Uterus (tissue), 4 donors: ENCODE measurements around the gene SPACA5. TPM values are rescaled to one million over a fixed set of nuclear protein-coding genes. Genes with fewer than 3 reads are reported as not detected.
"Not testable (repeated sequence)": the region's sequence is repeated elsewhere in the genome, so short reads cannot be mapped to it uniquely, and the experiment has no call there.

ENCODE experiments used
- DNase-seq, 2 donors: peaks; one replicate each; pipeline ENCODE4 v3.0.0-alpha.2; 2019 to 2020
- H3K27ac ChIP-seq, 2 donors: fragments of 200-600 bp; sonication (generic); 1 replicate in 1 of 2; 2 replicates in 1 of 2; pipeline ENCODE4 v1.5.1; 2016 to 2018
- H3K27me3 ChIP-seq, 2 donors: fragments of 200-600 bp; sonication (generic); one replicate each; pipeline ENCODE4 v1.5.1; 2018 to 2019; ENCODE audit warnings: control low read depth in 1 of 2
- H3K36me3 ChIP-seq, 2 donors: fragments of 200-600 bp; sonication (generic); one replicate each; pipeline ENCODE4 v1.5.1; 2019; ENCODE audit warnings: control low read depth in 1 of 2
- H3K4me1 ChIP-seq, 2 donors: fragments of 200-600 bp; sonication (generic); one replicate each; pipeline ENCODE4 v1.5.1; 2018 to 2019; ENCODE audit warnings: control low read depth in 1 of 2
- H3K4me3 ChIP-seq, 2 donors: fragments of 200-600 bp; sonication (generic); 1 replicate in 1 of 2; 2 replicates in 1 of 2; pipeline ENCODE4 v1.5.1; 2018 to 2019; ENCODE audit warnings: mild to moderate bottlenecking in 1 of 2
- H3K9me3 ChIP-seq, 2 donors: fragments of 200-600 bp; sonication (generic); one replicate each; pipeline ENCODE4 v1.5.1; 2019; ENCODE audit warnings: control low read depth in 1 of 2
- POLR2A ChIP-seq, 2 donors: fragments of 450-650 bp; IDR thresholded peaks; one replicate each; pipeline ENCODE4 v1.6.1; 2016; ENCODE audit warnings: antibody characterized with exemption in 2 of 2, mild to moderate bottlenecking in 1 of 2, moderate library complexity in 1 of 2
- intact Hi-C: fragments of 100-400 bp; cut with DNase I; formaldehyde crosslinking; loops from one replicate; pipeline ENCODE4 v1.15.1; 2023; ENCODE audit warnings: low total_unique reads
- total RNA-seq, 4 donors: library from RNA; depleted of rRNA in 3 of 4; stranded (reverse); fragments of >200 nt in 3 of 4; gene quantifications; one replicate each; pipeline versions ENCODE4 v1.1.0 to v1.2.4, GENCODE V29; 2014 to 2023
- TF ChIP-seq, protein P1 (sequence below), 4 experiments: fragments of 200-600 bp in 2 of 4; fragments of 450-650 bp in 2 of 4; sonication (generic) in 2 of 4; IDR thresholded peaks; one replicate each; pipeline ENCODE4 v1.5.1; 2016 to 2019; ENCODE audit warnings: antibody characterized with exemption in 4 of 4, mild to moderate bottlenecking in 2 of 4, moderate library complexity in 1 of 4
- donor health status: DM: yes; HTN: yes; CAD: no.

SPACA5 gene
- total RNA-seq, 4 donors from 2014 or later: not detected

GRCh38 chrX:48019892-48020291 lies 13.1 kb downstream of the SPACA5 start:
- H3K4me1 ChIP-seq, intact Hi-C loops, DNase-seq, H3K9me3 ChIP-seq, H3K27me3 ChIP-seq, H3K27ac ChIP-seq, H3K36me3 ChIP-seq, H3K4me3 ChIP-seq: not testable (repeated sequence)

- peak overlapping the region in 1 of 2 donors; percentile 91 for H3K27ac ChIP-seq
- DNase-seq, H3K9me3 ChIP-seq, H3K36me3 ChIP-seq, H3K27me3 ChIP-seq, intact Hi-C loops, H3K4me1 ChIP-seq: not testable (repeated sequence)
- peak overlapping the region in 1 of 2 donors; percentile 49 for H3K4me3 ChIP-seq
These were observed 13.7 kb downstream of the SPACA5 start for GRCh38 chrX:48020472-48020871.

- H3K4me3 ChIP-seq: peak overlapping the region; percentile 30 to 49
- no peaks in the 10 kb centered on the region for H3K9me3 ChIP-seq
- H3K27ac ChIP-seq: peak overlapping the region; percentile 89 to 91
- peak; percentile 73 to 74 for DNase-seq
- no peak for TF ChIP-seq POLR2A (IDR thresholded peaks at IDR 0.05)
- TF ChIP-seq, protein P1, sequence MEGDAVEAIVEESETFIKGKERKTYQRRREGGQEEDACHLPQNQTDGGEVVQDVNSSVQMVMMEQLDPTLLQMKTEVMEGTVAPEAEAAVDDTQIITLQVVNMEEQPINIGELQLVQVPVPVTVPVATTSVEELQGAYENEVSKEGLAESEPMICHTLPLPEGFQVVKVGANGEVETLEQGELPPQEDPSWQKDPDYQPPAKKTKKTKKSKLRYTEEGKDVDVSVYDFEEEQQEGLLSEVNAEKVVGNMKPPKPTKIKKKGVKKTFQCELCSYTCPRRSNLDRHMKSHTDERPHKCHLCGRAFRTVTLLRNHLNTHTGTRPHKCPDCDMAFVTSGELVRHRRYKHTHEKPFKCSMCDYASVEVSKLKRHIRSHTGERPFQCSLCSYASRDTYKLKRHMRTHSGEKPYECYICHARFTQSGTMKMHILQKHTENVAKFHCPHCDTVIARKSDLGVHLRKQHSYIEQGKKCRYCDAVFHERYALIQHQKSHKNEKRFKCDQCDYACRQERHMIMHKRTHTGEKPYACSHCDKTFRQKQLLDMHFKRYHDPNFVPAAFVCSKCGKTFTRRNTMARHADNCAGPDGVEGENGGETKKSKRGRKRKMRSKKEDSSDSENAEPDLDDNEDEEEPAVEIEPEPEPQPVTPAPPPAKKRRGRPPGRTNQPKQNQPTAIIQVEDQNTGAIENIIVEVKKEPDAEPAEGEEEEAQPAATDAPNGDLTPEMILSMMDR (IDR thresholded peaks at IDR 0.05): peak in 1 of 4 experiments; percentile 22
- no peaks in the 10 kb centered on the region for H3K36me3 ChIP-seq
- no peaks in the 10 kb centered on the region for H3K27me3 ChIP-seq
- intact Hi-C loops: no loop called here
- no peaks in the 10 kb centered on the region for H3K4me1 ChIP-seq
These were observed 14.5 kb downstream of the SPACA5 start for GRCh38 chrX:48021026-48021900.

- DNase-seq: no peak
- Histone ChIP-seq H3K36me3 (no peaks in the 10 kb centered on the region), H3K27ac (peak overlapping the region; percentile 89 to 91), H3K4me1 (no peaks in the 10 kb centered on the region), H3K4me3 (peak overlapping the region in 1 of 2 donors; percentile 49), H3K9me3 (no peaks in the 10 kb centered on the region), H3K27me3 (no peaks in the 10 kb centered on the region)
- TF ChIP-seq, protein P1 (IDR thresholded peaks at IDR 0.05): no peak
- TF ChIP-seq POLR2A (IDR thresholded peaks at IDR 0.05): no peak
- intact Hi-C loops: no loop called here
These were observed 15.3 kb downstream of the SPACA5 start for GRCh38 chrX:48022100-48022499.

- H3K27me3 ChIP-seq: no peaks in the 10 kb centered on the region
- DNase-seq: no peak
- H3K4me3 ChIP-seq: no peak overlapping the region
- H3K36me3 ChIP-seq: no peaks in the 10 kb centered on the region
- no peaks in the 10 kb centered on the region for H3K4me1 ChIP-seq
- no peak overlapping the region for H3K27ac ChIP-seq
- TF ChIP-seq, protein P1 (IDR thresholded peaks at IDR 0.05): no peak
- TF ChIP-seq POLR2A (IDR thresholded peaks at IDR 0.05): no peak
- no peaks in the 10 kb centered on the region for H3K9me3 ChIP-seq
- intact Hi-C loops: no loop called here
These were observed 15.9 kb downstream of the SPACA5 start for GRCh38 chrX:48022738-48023137.

- Histone ChIP-seq H3K27me3 (no peaks in the 10 kb centered on the region), H3K4me1 (no peaks in the 10 kb centered on the region), H3K4me3 (no peak overlapping the region), H3K9me3 (no peaks in the 10 kb centered on the region), H3K36me3 (no peaks in the 10 kb centered on the region), H3K27ac (no peak overlapping the region)
- DNase-seq: peak in 1 of 2 donors; percentile 42
- TF ChIP-seq, protein P1 (IDR thresholded peaks at IDR 0.05): peak; percentile 50 to 57 (median 52)
- no peak for TF ChIP-seq POLR2A (IDR thresholded peaks at IDR 0.05)
- intact Hi-C loops: no loop called here
These were observed 18.8 kb downstream of the SPACA5 start for GRCh38 chrX:48025561-48025960.

- intact Hi-C loops: not testable (repeated sequence)
These were observed 20.8 kb downstream of the SPACA5 start for GRCh38 chrX:48027545-48027944.

More at GRCh38 chrX:48027545-48027944, 20.8 kb downstream of the SPACA5 start:
- DNase-seq, H3K4me1 ChIP-seq, H3K9me3 ChIP-seq, H3K4me3 ChIP-seq, H3K27me3 ChIP-seq, H3K27ac ChIP-seq, H3K36me3 ChIP-seq: not testable (repeated sequence)
